Astrocyte (in vitro differentiated cells and primary cell): Measurements from ENCODE around the gene ANLN. TPM values are rescaled to one million over a fixed set of nuclear protein-coding genes. Genes with fewer than 3 reads are reported as not detected.
"Not testable (repeated sequence)": the region's sequence is repeated elsewhere in the genome, so short reads cannot be mapped to it uniquely, and the experiment has no call there.

ENCODE experiments used
- DNase-seq: peaks from one replicate; pipeline ENCODE4 v3.0.0-alpha.2; 2010; ENCODE audit warnings: low read depth
- FAIRE-seq: peaks from 2 replicates; lab custom pipeline; 2011; peaks lifted over from hg19 to GRCh38; lab: Jason Lieb, UNC
- H2AFZ ChIP-seq: 2 replicates; pipeline ENCODE4 v1.6.0; 2012; ENCODE audit warnings: low read depth, low read length, inconsistent platforms
- H3K27ac ChIP-seq: 2 replicates; pipeline ENCODE4 v1.5.1; 2011; ENCODE audit warnings: low read depth, low read length, inconsistent platforms
- H3K27me3 ChIP-seq: 2 replicates; pipeline ENCODE4 v1.6.0; 2011; ENCODE audit warnings: low read length, inconsistent platforms; ENCODE audit not compliant: insufficient read depth
- H3K36me3 ChIP-seq: 2 replicates; pipeline ENCODE4 v1.5.1; 2011; ENCODE audit warnings: low read length, inconsistent platforms; ENCODE audit not compliant: insufficient read depth
- H3K4me1 ChIP-seq: 2 replicates; pipeline ENCODE4 v1.5.1; 2011; ENCODE audit warnings: low read length, inconsistent platforms; ENCODE audit not compliant: insufficient read depth
- H3K4me2 ChIP-seq: 2 replicates; pipeline ENCODE4 v1.6.0; 2012; ENCODE audit warnings: low read length, inconsistent platforms
- H3K4me3 ChIP-seq: 2 replicates; pipeline ENCODE4 v1.5.1; 2011; ENCODE audit warnings: low read depth, mild to moderate bottlenecking, low read length, inconsistent platforms; ENCODE audit not compliant: insufficient read depth
- H3K79me2 ChIP-seq: 2 replicates; pipeline ENCODE4 v1.6.0; 2012; ENCODE audit warnings: mild to moderate bottlenecking, low read length, inconsistent platforms; ENCODE audit not compliant: insufficient read depth
- H3K9ac ChIP-seq: 2 replicates; pipeline ENCODE4 v1.6.0; 2012; ENCODE audit warnings: mild to moderate bottlenecking, low read length, inconsistent platforms
- H3K9me3 ChIP-seq: 2 replicates; pipeline ENCODE4 v1.5.1; 2012; ENCODE audit warnings: low read depth, mild to moderate bottlenecking, low read length, inconsistent platforms; ENCODE audit not compliant: insufficient read depth
- H4K20me1 ChIP-seq: 2 replicates; pipeline ENCODE4 v1.6.0; 2012; ENCODE audit warnings: low read length, inconsistent platforms; ENCODE audit not compliant: insufficient read depth
- H3K27ac Mint-ChIP-seq: one replicate; pipeline ENCODE4 v1.8.0; 2021; ENCODE audit warnings: mild to moderate bottlenecking, mixed read lengths; ENCODE audit not compliant: unreplicated experiment
- H3K27me3 Mint-ChIP-seq: one replicate; pipeline ENCODE4 v1.8.0; 2021; ENCODE audit warnings: low read depth, mixed read lengths; ENCODE audit not compliant: unreplicated experiment
- H3K36me3 Mint-ChIP-seq: one replicate; pipeline ENCODE4 v1.8.0; 2021; ENCODE audit warnings: low read depth, mixed read lengths; ENCODE audit not compliant: unreplicated experiment
- H3K4me1 Mint-ChIP-seq: one replicate; pipeline ENCODE4 v1.8.0; 2021; ENCODE audit warnings: low read depth, mixed read lengths; ENCODE audit not compliant: unreplicated experiment
- H3K4me3 Mint-ChIP-seq: one replicate; pipeline ENCODE4 v1.8.0; 2021; ENCODE audit warnings: mild to moderate bottlenecking, moderate library complexity, mixed read lengths; ENCODE audit not compliant: unreplicated experiment
- H3K9me3 Mint-ChIP-seq: one replicate; pipeline ENCODE4 v1.8.0; 2021; ENCODE audit warnings: mild to moderate bottlenecking, mixed read lengths; ENCODE audit not compliant: unreplicated experiment
- CTCF ChIP-seq: IDR thresholded peaks from 2 replicates; pipeline ENCODE4 v1.5.1; 2011; ENCODE audit warnings: low read depth, mild to moderate bottlenecking, inconsistent platforms, low read length, moderate library complexity; ENCODE audit not compliant: insufficient read depth
- EZH2 ChIP-seq: IDR thresholded peaks from 2 replicates; pipeline ENCODE4 v1.6.1; 2012; ENCODE audit warnings: mild to moderate bottlenecking, low read length, inconsistent platforms; ENCODE audit not compliant: insufficient read depth
- total RNA-seq: library from RNA; stranded (reverse); gene quantifications from 2 replicates; pipeline ENCODE4 v1.2.1, GENCODE V29; 2021

ANLN gene
- total RNA-seq, 1 donor from 2014 or later, result 20.4 TPM

DNA sequence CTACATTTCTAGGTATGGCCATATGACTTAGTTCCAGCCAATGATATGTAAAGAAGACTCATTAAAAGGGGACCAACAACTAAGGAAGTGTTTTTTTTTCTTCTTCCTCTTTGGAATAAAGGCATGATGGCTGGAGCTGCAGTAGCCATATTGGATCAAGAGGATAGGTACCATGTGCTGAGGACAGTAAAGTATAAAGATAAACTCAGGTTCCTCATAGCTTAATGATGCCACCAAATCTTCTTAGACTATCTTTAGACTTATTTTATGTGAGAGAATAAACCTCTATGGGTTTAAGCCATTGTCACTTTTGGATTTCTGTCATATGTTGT, 85.3 kb downstream of the ANLN start:
- Histone ChIP-seq H3K4me1 (peaks cover 12% of the 10 kb centered on the region), H3K4me3 (no peak overlapping the region), H2AFZ (no peak overlapping the region), H3K9me3 (no peaks in the 10 kb centered on the region), H3K27me3 (no peaks in the 10 kb centered on the region), H3K9ac (no peak overlapping the region), H3K36me3 (no peaks in the 10 kb centered on the region), H3K79me2 (no peaks in the 10 kb centered on the region), H3K27ac (peak overlapping the region; percentile 68), H3K4me2 (peak overlapping the region; percentile 66), H4K20me1 (no peaks in the 10 kb centered on the region)
- TF ChIP-seq EZH2, result no peak
- no peak for TF ChIP-seq CTCF
- Mint-ChIP-seq H3K27ac (no peak overlapping the region), H3K4me3 (no peak overlapping the region), H3K27me3 (peaks cover 1% of the 10 kb centered on the region), H3K9me3 (peaks cover 2% of the 10 kb centered on the region), H3K4me1 (peaks cover 5% of the 10 kb centered on the region), H3K36me3 (no peaks in the 10 kb centered on the region)
- FAIRE-seq (no peak), DNase-seq (no peak)

DNA sequence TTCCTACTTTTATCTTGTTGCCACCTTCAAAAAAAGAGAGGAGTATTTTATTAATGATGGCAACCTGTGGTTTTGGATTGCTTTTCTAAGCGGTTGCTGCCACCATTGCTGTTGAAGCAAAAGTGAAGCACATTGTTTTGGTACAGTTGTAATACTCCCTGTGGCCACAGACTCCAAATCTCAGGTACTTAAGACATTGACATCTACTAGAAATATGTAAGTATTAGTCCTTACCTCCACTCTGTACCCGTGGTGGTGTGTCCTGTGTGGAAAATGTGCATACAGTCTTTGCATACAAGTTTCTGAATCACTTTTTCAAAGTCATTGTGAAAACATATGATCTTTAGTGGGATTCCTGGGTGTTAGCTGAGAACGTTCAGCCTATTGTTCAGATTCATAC, 85.7 kb downstream of the ANLN start:
- no peak overlapping the region for H3K4me2 ChIP-seq
- Mint-ChIP-seq H3K9me3 (peaks cover 2% of the 10 kb centered on the region), H3K4me1 (peaks cover 5% of the 10 kb centered on the region), H3K4me3 (no peak overlapping the region), H3K27ac (no peak overlapping the region), H3K36me3 (no peaks in the 10 kb centered on the region), H3K27me3 (peaks cover 1% of the 10 kb centered on the region)
- no peak for DNase-seq
- no peaks in the 10 kb centered on the region for H3K79me2 ChIP-seq
- TF ChIP-seq CTCF, result no peak
- TF ChIP-seq EZH2, result no peak
- H3K9ac ChIP-seq, result no peak overlapping the region
- no peaks in the 10 kb centered on the region for H3K9me3 ChIP-seq
- no peaks in the 10 kb centered on the region for H3K36me3 ChIP-seq
- no peak overlapping the region for H2AFZ ChIP-seq
- no peaks in the 10 kb centered on the region for H4K20me1 ChIP-seq
- FAIRE-seq, result no peak
- no peak overlapping the region for H3K4me3 ChIP-seq
- peaks cover 12% of the 10 kb centered on the region for H3K4me1 ChIP-seq
- H3K27me3 ChIP-seq, result no peaks in the 10 kb centered on the region
- H3K27ac ChIP-seq, result no peak overlapping the region

GRCh38 chr7:36478745-36479144, 89.1 kb downstream of the ANLN start:
- H2AFZ ChIP-seq, result no peak overlapping the region
- Mint-ChIP-seq H3K27ac (no peak overlapping the region), H3K9me3 (peaks cover 4% of the 10 kb centered on the region), H3K4me1 (peaks cover 5% of the 10 kb centered on the region), H3K36me3 (no peaks in the 10 kb centered on the region), H3K27me3 (peaks cover 1% of the 10 kb centered on the region), H3K4me3 (no peak overlapping the region)
- no peak overlapping the region for H3K4me2 ChIP-seq
- no peaks in the 10 kb centered on the region for H3K9me3 ChIP-seq
- no peaks in the 10 kb centered on the region for H4K20me1 ChIP-seq
- H3K4me1 ChIP-seq, result peaks cover 10% of the 10 kb centered on the region
- no peak overlapping the region for H3K27ac ChIP-seq
- H3K4me3 ChIP-seq, result no peak overlapping the region
- no peaks in the 10 kb centered on the region for H3K79me2 ChIP-seq
- no peaks in the 10 kb centered on the region for H3K27me3 ChIP-seq
- no peak for TF ChIP-seq EZH2
- TF ChIP-seq CTCF, result no peak
- FAIRE-seq (no peak), DNase-seq (no peak)
- no peaks in the 10 kb centered on the region for H3K36me3 ChIP-seq
- H3K9ac ChIP-seq, result no peak overlapping the region

DNA sequence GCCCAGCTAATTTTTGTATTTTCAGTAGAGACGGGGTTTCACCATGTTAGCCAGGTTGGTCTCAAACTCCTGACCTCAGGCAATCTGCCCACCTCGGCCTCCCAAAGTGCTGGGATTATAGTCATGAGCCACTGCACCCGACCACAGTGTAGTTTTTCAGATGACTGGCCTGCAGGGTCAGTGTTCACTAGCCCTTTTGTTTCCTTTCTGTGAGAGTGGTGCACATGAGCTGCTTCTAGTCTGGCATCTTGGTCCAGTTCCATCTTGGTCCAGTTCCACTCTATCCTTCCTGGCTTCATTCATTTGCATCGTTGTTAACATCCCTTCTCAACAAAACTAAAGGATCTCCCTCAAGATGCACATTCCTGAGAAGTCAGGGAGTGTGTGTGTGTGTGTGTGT, 94.2 kb downstream of the ANLN start:
- not testable (repeated sequence) for H3K27me3 ChIP-seq, H3K9ac ChIP-seq, H3K4me3 Mint-ChIP-seq, H4K20me1 ChIP-seq, H3K79me2 ChIP-seq, H3K9me3 ChIP-seq, H3K9me3 Mint-ChIP-seq, H3K36me3 ChIP-seq, H3K4me2 ChIP-seq, FAIRE-seq, H2AFZ ChIP-seq, DNase-seq, H3K4me1 Mint-ChIP-seq, H3K4me3 ChIP-seq, H3K27ac Mint-ChIP-seq, H3K27ac ChIP-seq, H3K4me1 ChIP-seq, H3K27me3 Mint-ChIP-seq, H3K36me3 Mint-ChIP-seq
